ENCODE results near the gene MRPS5. TPM values are rescaled to one million over a fixed set of nuclear protein-coding genes. Genes with fewer than 3 reads are reported as not detected.

The MRPS5 gene
- total and polyA plus RNA-seq, 8 donors, result 28.6 to 78.2 (median 47.2) TPM

GRCh38 chr2:95077530-95077825 lies 44.1 kb downstream of the MRPS5 start:
- H3K4me3 ChIP-seq, result no peak overlapping the region
- H3K27ac ChIP-seq, result no peak overlapping the region
- intact Hi-C loops (cut with DNase I; ENCODE audit: low total_unique reads), result no loop called here
- no peaks in the 10 kb centered on the region for H3K9me3 ChIP-seq
- peaks cover 0 to 65% (median 22%) of the 10 kb centered on the region in 3 donors for H3K27me3 ChIP-seq
- H3K36me3 ChIP-seq, result no peaks in the 10 kb centered on the region
- no peak for TF ChIP-seq EP300 (IDR thresholded peaks at IDR 0.05)
- TF ChIP-seq, protein P1, sequence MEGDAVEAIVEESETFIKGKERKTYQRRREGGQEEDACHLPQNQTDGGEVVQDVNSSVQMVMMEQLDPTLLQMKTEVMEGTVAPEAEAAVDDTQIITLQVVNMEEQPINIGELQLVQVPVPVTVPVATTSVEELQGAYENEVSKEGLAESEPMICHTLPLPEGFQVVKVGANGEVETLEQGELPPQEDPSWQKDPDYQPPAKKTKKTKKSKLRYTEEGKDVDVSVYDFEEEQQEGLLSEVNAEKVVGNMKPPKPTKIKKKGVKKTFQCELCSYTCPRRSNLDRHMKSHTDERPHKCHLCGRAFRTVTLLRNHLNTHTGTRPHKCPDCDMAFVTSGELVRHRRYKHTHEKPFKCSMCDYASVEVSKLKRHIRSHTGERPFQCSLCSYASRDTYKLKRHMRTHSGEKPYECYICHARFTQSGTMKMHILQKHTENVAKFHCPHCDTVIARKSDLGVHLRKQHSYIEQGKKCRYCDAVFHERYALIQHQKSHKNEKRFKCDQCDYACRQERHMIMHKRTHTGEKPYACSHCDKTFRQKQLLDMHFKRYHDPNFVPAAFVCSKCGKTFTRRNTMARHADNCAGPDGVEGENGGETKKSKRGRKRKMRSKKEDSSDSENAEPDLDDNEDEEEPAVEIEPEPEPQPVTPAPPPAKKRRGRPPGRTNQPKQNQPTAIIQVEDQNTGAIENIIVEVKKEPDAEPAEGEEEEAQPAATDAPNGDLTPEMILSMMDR (IDR thresholded peaks at IDR 0.05), result no peak
- TF ChIP-seq POLR2A (IDR thresholded peaks at IDR 0.05), result no peak
- TF ChIP-seq POLR2AphosphoS5 (IDR thresholded peaks at IDR 0.05), result no peak
- 38 to 49% (median 43%) methylated on average over 3 of the region's 3 CpGs for WGBS, 5 donors
- peaks cover 5 to 14% (median 13%) of the 10 kb centered on the region in 4 donors for H3K4me1 ChIP-seq
- DNase-seq, result no peak

DNA sequence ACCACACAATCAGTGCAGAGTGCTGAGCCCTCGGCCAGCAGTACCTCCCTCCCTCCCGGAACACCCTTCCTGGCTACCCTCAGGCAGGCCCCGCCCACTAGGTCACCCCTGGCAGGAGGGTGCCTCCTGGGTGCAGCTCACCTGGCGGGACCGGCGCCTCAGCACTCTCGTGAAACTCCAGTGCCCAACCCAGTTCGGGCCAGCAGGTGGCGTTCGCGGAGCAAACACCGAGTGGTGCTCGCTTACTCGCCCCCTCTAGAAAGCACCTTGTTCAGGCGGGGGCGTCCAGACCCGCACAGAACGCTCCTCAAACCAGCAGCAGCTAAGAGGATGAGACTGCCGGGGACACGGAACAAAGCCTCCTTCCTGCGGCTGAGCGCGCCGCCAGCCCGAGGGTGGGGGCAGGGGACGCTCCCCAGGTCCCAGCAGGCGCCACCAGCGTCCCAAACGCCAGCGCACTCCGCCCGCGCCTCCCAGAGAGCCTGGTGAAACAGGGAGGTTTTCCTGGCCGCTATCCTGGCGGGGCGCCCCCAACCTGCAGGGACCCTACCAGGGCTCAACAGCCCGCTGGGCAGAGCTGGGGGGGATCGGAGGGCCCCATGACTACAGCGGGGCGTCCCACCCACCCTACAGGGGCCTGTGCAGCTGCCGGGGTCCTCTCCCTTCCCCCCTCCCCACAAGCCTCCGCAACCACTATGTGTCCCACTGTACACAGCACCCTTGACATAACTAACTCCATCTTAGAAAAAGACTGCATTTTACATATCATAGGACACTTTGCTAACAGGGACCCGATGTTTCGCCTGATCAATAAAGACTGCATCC lies 44.7 kb downstream of the MRPS5 start:
- DNase-seq, result peak; percentile 94
- Histone ChIP-seq H3K9me3 (no peaks in the 10 kb centered on the region), H3K36me3 (no peaks in the 10 kb centered on the region), H3K27ac (peak overlapping the region in 2 of 5 donors; percentile 54 to 61), H3K27me3 (peaks cover 0 to 69% (median 22%) of the 10 kb centered on the region in 3 donors), H3K4me1 (peaks cover 5 to 14% (median 13%) of the 10 kb centered on the region in 4 donors), H3K4me3 (peak overlapping the region; percentile 45 to 52 (median 50))
- 6 to 26% (median 7%) methylated on average over 11 to 44 of the region's 44 CpGs for WGBS, 5 donors
- TF ChIP-seq POLR2A (IDR thresholded peaks at IDR 0.05) (no peak), EP300 (IDR thresholded peaks at IDR 0.05) (no peak), POLR2AphosphoS5 (IDR thresholded peaks at IDR 0.05) (peak in 1 of 3 donors; percentile 54)
- TF ChIP-seq, protein P1 (IDR thresholded peaks at IDR 0.05), result peak in 5 of 7 experiments; percentile 68 to 86 (median 80)
- intact Hi-C loops (cut with DNase I; ENCODE audit: low total_unique reads), result no loop called here

DNA sequence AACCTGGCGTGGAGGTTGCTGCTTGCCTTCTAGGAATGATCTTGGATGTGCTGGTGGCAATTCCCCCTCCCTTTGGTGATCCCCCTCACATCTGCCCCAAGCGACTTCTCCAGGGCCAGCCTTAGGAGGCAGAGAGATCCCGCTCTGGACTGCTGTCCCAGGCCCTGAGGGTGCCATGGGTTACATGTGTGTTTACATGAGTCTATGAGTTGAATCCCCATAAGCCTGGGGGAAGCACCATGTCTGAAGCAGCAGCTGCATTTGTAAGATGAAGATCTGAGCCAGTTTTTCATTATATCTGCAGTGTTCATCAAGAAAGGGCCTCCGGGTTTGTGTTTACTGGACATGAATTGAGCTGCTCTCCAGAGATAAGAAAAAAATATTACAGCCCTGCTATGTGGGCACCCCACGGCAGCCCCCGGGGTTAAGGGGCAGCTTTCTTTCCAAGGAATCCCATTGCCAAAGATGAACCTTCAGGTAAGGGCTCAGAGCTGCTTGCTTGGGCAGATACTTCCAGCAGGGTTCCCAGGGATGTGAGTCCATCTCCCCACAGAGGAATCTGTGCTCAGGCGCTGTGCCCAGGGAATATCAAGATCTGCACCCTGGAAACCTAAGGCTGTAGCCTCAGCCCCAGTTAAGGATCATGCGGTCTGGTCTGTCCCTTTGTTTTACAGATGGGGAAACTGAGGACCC lies 46.0 kb downstream of the MRPS5 start:
- intact Hi-C loops (cut with DNase I; ENCODE audit: low total_unique reads), result no loop called here
- Histone ChIP-seq H3K36me3 (no peaks in the 10 kb centered on the region), H3K27me3 (peaks cover 0 to 69% (median 22%) of the 10 kb centered on the region in 3 donors), H3K4me1 (peaks cover 5 to 14% (median 13%) of the 10 kb centered on the region in 4 donors), H3K9me3 (no peaks in the 10 kb centered on the region), H3K27ac (no peak overlapping the region), H3K4me3 (no peak overlapping the region)
- 68 to 76% (median 71%) methylated on average over 8 of the region's 8 CpGs for WGBS, 5 donors
- DNase-seq, result no peak
- TF ChIP-seq POLR2AphosphoS5 (IDR thresholded peaks at IDR 0.05) (no peak), POLR2A (IDR thresholded peaks at IDR 0.05) (no peak), EP300 (IDR thresholded peaks at IDR 0.05) (no peak)
- TF ChIP-seq, protein P1 (IDR thresholded peaks at IDR 0.05), result no peak

DNA sequence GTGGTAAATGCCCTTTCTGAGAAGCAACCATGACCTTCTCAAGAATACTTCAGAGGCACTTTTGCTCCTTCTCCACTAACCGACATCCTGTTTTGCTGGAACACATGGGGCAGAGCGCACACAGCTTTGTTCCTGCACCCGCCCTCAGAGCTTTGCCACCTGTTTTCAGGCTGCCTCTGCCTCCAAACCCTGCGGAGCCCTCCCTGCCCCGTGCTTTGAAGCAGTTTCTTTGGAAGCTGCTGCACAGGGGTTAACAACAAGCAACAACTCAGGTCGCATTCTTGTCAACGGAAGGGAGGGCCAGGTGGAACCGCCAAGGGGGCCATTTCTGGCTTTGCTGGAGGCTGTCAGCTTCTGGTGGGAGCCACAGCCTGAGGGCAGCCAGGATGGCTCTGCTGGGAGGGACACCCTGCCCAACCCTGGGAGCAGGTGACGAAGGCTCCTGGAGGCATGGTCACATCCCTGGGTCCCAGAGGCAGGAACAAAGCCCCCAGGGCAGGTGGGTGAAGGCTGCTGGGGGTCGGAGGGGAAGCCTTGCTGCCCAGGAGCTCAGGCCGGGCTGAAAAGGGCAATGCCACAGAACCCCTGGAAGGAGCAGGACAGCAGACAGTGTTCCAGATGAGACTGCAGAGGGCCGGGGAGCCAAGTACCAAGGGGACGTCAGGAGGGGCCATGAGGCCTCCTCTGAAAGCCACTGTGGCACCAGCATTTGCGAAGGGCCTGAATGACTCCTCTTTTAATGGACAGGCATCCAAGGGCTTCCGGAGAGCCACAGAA lies 46.8 kb downstream of the MRPS5 start:
- 65 to 72% (median 69%) methylated on average over 15 of the region's 15 CpGs for whole genome bisulfite sequencing, 5 donors
- Histone ChIP-seq H3K4me1 (peaks cover 5 to 14% (median 13%) of the 10 kb centered on the region in 4 donors), H3K4me3 (no peak overlapping the region), H3K27me3 (peaks cover 0 to 69% (median 22%) of the 10 kb centered on the region in 3 donors), H3K9me3 (no peaks in the 10 kb centered on the region), H3K27ac (no peak overlapping the region), H3K36me3 (no peaks in the 10 kb centered on the region)
- intact Hi-C loops (cut with DNase I; ENCODE audit: low total_unique reads), result no loop called here
- peak in 1 of 2 donors; percentile 62 for DNase-seq
- TF ChIP-seq POLR2A (IDR thresholded peaks at IDR 0.05) (no peak), EP300 (IDR thresholded peaks at IDR 0.05) (no peak), POLR2AphosphoS5 (IDR thresholded peaks at IDR 0.05) (no peak)
- TF ChIP-seq, protein P1 (IDR thresholded peaks at IDR 0.05), result no peak
